K562 (cell line): ENCODE data around the gene TAX1BP1. TPM values are rescaled to one million over a fixed set of nuclear protein-coding genes. Genes with fewer than 3 reads are reported as not detected.

Source experiments
- ATAC-seq: fragments of 200-7000 bp; cut with Tn5 transposase; 3 replicates; pipeline ENCODE4 v1.9.1; 2020; ENCODE audit warnings: moderate library complexity
- BruUV-seq: library from RNA; stranded (reverse); fragments of 400-500 nt; replicated peaks from 2 replicates; lab custom pipeline; 2021; lab: Mats Ljungman, UMichigan
- CTCF ChIA-PET: fragments of 300-600 bp; formaldehyde crosslinking; extraction: SDS; loops from one replicate; lab custom pipeline; 2021; ENCODE audit warnings: low intra/inter-chr PET ratio; lab: Yijun Ruan, JAX
- POLR2A ChIA-PET: fragments of 300-600, 350-650 bp; sonication (Branson Sonifier 250); formaldehyde crosslinking; extraction: SDS; loops from one replicate; lab custom pipeline; 2021; ENCODE audit warnings: antibody characterized with exemption, inconsistent platforms; lab: Yijun Ruan, JAX
- DNase-seq, 4 experiments: peaks; one replicate each; pipeline versions ENCODE4 v3.0.0 to v3.0.0-alpha.2; 2011 to 2018; ENCODE audit warnings: low spot score in 3 of 4, mixed read lengths in 3 of 4; ENCODE audit errors: extremely low read depth in 1 of 4
- FAIRE-seq: peaks from 2 replicates; lab custom pipeline; 2011; peaks lifted over from hg19 to GRCh38; lab: Jason Lieb, UNC
- H2AFZ ChIP-seq: 2 replicates; pipeline ENCODE4 v1.6.0; 2011; ENCODE audit warnings: low read depth, low read length, control low read depth, inconsistent platforms
- H3K27ac ChIP-seq: fragments of 200-600 bp; 3 replicates; pipeline ENCODE4 v1.8.0; 2011; ENCODE audit warnings: low read depth, mild to moderate bottlenecking, control low read depth, inconsistent platforms, low read length, moderate library complexity, mixed read lengths; ENCODE audit errors: extremely low read depth
- H3K27me3 ChIP-seq, 2 experiments: fragments of 300-600 bp in 1 of 2; 2 replicates in 1 of 2; 3 replicates in 1 of 2; pipeline versions ENCODE4 v1.6.0 to v1.8.0; 2011; ENCODE audit warnings: inconsistent platforms in 2 of 2, low read length in 2 of 2, mild to moderate bottlenecking in 1 of 2, mixed read lengths in 1 of 2, moderate library complexity in 1 of 2; ENCODE audit not compliant: control insufficient read depth in 2 of 2, insufficient read depth in 2 of 2
- H3K36me3 ChIP-seq: fragments of 300-600 bp; 3 replicates; pipeline ENCODE4 v1.8.0; 2011; ENCODE audit warnings: mild to moderate bottlenecking, low read length, inconsistent platforms; ENCODE audit not compliant: control insufficient read depth, insufficient read depth
- H3K4me1 ChIP-seq, 2 experiments: fragments of 200-600 bp in 1 of 2; replicated peaks in 1 of 2; 2 replicates in 1 of 2; 3 replicates in 1 of 2; pipeline versions ENCODE4 v1.5.1 to v1.8.0; 2011; ENCODE audit warnings: inconsistent platforms in 2 of 2, low read length in 2 of 2, mild to moderate bottlenecking in 1 of 2, mixed read lengths in 1 of 2, moderate library complexity in 1 of 2; ENCODE audit not compliant: control insufficient read depth in 2 of 2, insufficient read depth in 2 of 2
- H3K4me2 ChIP-seq: 2 replicates; pipeline ENCODE4 v1.6.1; 2011; ENCODE audit warnings: low read length, control low read depth, inconsistent platforms, mixed read lengths; ENCODE audit not compliant: insufficient read depth
- H3K4me3 ChIP-seq: fragments of 200-600 bp; sonication (generic), shearing (Covaris generic); 2 replicates; pipeline ENCODE4 v1.5.1; 2016; ENCODE audit warnings: control low read depth, inconsistent platforms
- H3K79me2 ChIP-seq: fragments of 200-600 bp; 3 replicates; pipeline ENCODE4 v1.8.0; 2011; ENCODE audit warnings: low read length, inconsistent platforms; ENCODE audit not compliant: control insufficient read depth, insufficient read depth
- H3K9ac ChIP-seq, 2 experiments: 2 replicates each; pipeline versions ENCODE4 v1.6.0 to v1.6.1; 2011; ENCODE audit warnings: low read depth in 2 of 2, low read length in 2 of 2, control low read depth in 1 of 2, inconsistent platforms in 1 of 2, mild to moderate bottlenecking in 1 of 2, mixed read lengths in 1 of 2; ENCODE audit not compliant: insufficient read depth in 1 of 2
- H3K9me1 ChIP-seq: one replicate; pipeline ENCODE4 v1.6.0; 2011; ENCODE audit warnings: inconsistent platforms, mild to moderate bottlenecking, low read length, moderate library complexity; ENCODE audit not compliant: control insufficient read depth, insufficient read depth
- H3K9me3 ChIP-seq: replicated peaks from 2 replicates; pipeline ENCODE4 v1.5.1; 2011; ENCODE audit warnings: low read depth, low read length, inconsistent platforms; ENCODE audit not compliant: control insufficient read depth, insufficient read depth
- H4K20me1 ChIP-seq: replicated peaks from 2 replicates; pipeline ENCODE4 v1.6.1; 2011; ENCODE audit warnings: low read length, inconsistent platforms, mixed read lengths; ENCODE audit not compliant: control insufficient read depth, insufficient read depth
- FOXJ3 ChIP-seq: sonication (generic); formaldehyde crosslinking; IDR thresholded peaks from 2 replicates; pipeline ENCODE4 v1.4.0; 2020; ENCODE audit warnings: mild to moderate bottlenecking, missing genetic modification reagents
- KDM4B ChIP-seq, 2 experiments: fragments of 450-650 bp in 1 of 2; sonication (generic) in 1 of 2; IDR thresholded peaks; 2 replicates each; pipeline ENCODE4 v1.6.1; 2016 to 2017; ENCODE audit warnings: borderline replicate concordance in 2 of 2, antibody characterized with exemption in 1 of 2, low read depth in 1 of 2, mild to moderate bottlenecking in 1 of 2
- SNIP1 ChIP-seq: fragments of 450-650 bp; IDR thresholded peaks from 2 replicates; pipeline ENCODE4 v1.7.1; 2017; ENCODE audit warnings: low read depth, mild to moderate bottlenecking
- ZKSCAN3 ChIP-seq: fragments of 250-450 bp; sonication (Bioruptor Pico); IDR thresholded peaks from 2 replicates; pipeline ENCODE4 v1.4.0; 2020
- ZNF140 ChIP-seq: fragments of 250-450 bp; sonication (Bioruptor Pico); IDR thresholded peaks from 2 replicates; pipeline ENCODE4 v1.8.0; 2021; ENCODE audit warnings: moderate library complexity, mild to moderate bottlenecking, inconsistent platforms
- ZNF41 ChIP-seq: fragments of 250-450 bp; sonication (Bioruptor Pico); conservative IDR thresholded peaks from 2 replicates; pipeline ENCODE4 v1.4.0; 2020; ENCODE audit warnings: mild to moderate bottlenecking
- ZNF695 ChIP-seq: fragments of 450-650 bp; formaldehyde crosslinking; IDR thresholded peaks from 2 replicates; pipeline ENCODE4 v1.4.0; 2020; ENCODE audit warnings: mild to moderate bottlenecking, moderate library complexity
- WGBS: fragments of 100-300 bp; shearing (Covaris generic); methylation state at CpG from one replicate; pipeline ENCODE4 v1.1.6; 2016; ENCODE audit warnings: low coverage, mixed read lengths; ENCODE audit not compliant: insufficient coverage; ENCODE audit errors: missing lambda C conversion rate; 5-methylcytosine and 5-hydroxymethylcytosine counted together
- in situ Hi-C: fragments of 300-500 bp; cut with MboI; formaldehyde crosslinking; loops from 4 replicates; pipeline ENCODE4 v1.15.0; 2018; ENCODE audit warnings: inconsistent platforms, mixed read lengths
- intact Hi-C: fragments of 100-400 bp; cut with micrococcal nuclease; formaldehyde crosslinking; loops from 2 replicates; pipeline ENCODE4 v1.14.2; 2022
- polyA plus RNA-seq, 8 experiments: library from polyadenylated mRNA; depleted of rRNA in 4 of 8; stranded (reverse) in 5 of 8; unstranded in 3 of 8; fragments of >200 nt; fragmentation: Nextera tagmentation in 2 of 8; fragmentation: Illumina TruSeq in 1 of 8; extraction: Ambion mirVana in 2 of 8; extraction: Trizol in 1 of 8; gene quantifications; 2 replicates each; pipeline versions ENCODE4 v1.2.1 to v1.2.3, GENCODE V29; 2011 to 2014; ENCODE audit warnings: inconsistent platforms in 1 of 8, missing spikeins in 1 of 8
- total RNA-seq, 7 experiments: library from RNA; depleted of rRNA in 6 of 7; stranded (reverse); fragments of >200 nt in 6 of 7; fragmentation: Illumina TruSeq in 2 of 7; extraction: Trizol in 2 of 7; gene quantifications; 2 replicates each; pipeline versions ENCODE4 v1.2.1 to v1.2.3, GENCODE V29; 2011 to 2021; ENCODE audit warnings: low replicate concordance in 1 of 7
- TF ChIP-seq, protein P1 (sequence below), 2 experiments: fragments of 450-650 bp; IDR thresholded peaks; 2 replicates each; pipeline ENCODE4 v1.6.1; 2018; ENCODE audit warnings: mild to moderate bottlenecking in 2 of 2, low read depth in 1 of 2; ENCODE audit not compliant: partially characterized antibody in 2 of 2

Gene TAX1BP1
- total and polyA plus RNA-seq, 9 of the 15 experiments (the other 6 are each of a cell fraction or from before 2014, with no cell fraction given), result 49.0 to 119 (median 75.9) TPM

DNA sequence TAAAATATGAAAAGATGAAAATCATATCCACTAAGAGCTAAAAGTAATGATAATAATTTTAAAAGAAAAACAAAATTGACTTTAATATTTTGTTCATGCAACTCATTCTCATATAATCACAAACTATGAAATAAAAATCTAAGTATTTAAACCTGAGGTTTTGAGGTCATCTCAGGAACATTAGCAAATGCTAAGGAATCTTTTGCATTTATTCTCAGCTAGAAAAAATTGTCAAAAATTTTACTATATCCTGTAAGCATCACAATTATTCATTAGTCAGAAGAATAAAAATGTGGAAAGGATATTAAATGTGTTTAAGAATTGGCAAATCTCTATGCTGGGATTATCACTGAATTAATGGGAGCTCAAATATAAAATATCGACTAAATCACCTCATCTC lies 36.8 kb upstream of the TAX1BP1 start:
- Histone ChIP-seq H3K4me3 (no peak overlapping the region), H3K79me2 (no peaks in the 10 kb centered on the region), H3K27me3 (no peaks in the 10 kb centered on the region; a peak in 1 of 5 replicates), H3K4me1 (no peaks in the 10 kb centered on the region; a peak in 1 of 5 replicates), H2AFZ (no peak overlapping the region), H4K20me1 (no peaks in the 10 kb centered on the region), H3K27ac (no peak overlapping the region), H3K9me3 (no peaks in the 10 kb centered on the region), H3K36me3 (no peaks in the 10 kb centered on the region), H3K9me1 (no peaks in the 10 kb centered on the region), H3K4me2 (no peak overlapping the region), H3K9ac (no peak overlapping the region)
- in situ Hi-C loops, result no loop called here
- DNase-seq (no peak), ATAC-seq (no peak), FAIRE-seq (no peak)
- intact Hi-C loops, result no loop called here
- TF ChIP-seq ZNF695 (CRISPR knock-in tag) (no peak), SNIP1 (no peak), KDM4B (IDR thresholded peaks at IDR 0.05; ENCODE audit: borderline replicate concordance in 2 of 2, low read depth in 1 of 2) (no peak), FOXJ3 (no peak), ZKSCAN3 (no peak), ZNF140 (no peak), ZNF41 (CRISPR knock-in tag) (no peak)
- TF ChIP-seq, protein P1, sequence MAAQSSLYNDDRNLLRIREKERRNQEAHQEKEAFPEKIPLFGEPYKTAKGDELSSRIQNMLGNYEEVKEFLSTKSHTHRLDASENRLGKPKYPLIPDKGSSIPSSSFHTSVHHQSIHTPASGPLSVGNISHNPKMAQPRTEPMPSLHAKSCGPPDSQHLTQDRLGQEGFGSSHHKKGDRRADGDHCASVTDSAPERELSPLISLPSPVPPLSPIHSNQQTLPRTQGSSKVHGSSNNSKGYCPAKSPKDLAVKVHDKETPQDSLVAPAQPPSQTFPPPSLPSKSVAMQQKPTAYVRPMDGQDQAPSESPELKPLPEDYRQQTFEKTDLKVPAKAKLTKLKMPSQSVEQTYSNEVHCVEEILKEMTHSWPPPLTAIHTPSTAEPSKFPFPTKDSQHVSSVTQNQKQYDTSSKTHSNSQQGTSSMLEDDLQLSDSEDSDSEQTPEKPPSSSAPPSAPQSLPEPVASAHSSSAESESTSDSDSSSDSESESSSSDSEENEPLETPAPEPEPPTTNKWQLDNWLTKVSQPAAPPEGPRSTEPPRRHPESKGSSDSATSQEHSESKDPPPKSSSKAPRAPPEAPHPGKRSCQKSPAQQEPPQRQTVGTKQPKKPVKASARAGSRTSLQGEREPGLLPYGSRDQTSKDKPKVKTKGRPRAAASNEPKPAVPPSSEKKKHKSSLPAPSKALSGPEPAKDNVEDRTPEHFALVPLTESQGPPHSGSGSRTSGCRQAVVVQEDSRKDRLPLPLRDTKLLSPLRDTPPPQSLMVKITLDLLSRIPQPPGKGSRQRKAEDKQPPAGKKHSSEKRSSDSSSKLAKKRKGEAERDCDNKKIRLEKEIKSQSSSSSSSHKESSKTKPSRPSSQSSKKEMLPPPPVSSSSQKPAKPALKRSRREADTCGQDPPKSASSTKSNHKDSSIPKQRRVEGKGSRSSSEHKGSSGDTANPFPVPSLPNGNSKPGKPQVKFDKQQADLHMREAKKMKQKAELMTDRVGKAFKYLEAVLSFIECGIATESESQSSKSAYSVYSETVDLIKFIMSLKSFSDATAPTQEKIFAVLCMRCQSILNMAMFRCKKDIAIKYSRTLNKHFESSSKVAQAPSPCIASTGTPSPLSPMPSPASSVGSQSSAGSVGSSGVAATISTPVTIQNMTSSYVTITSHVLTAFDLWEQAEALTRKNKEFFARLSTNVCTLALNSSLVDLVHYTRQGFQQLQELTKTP (IDR thresholded peaks at IDR 0.05; ENCODE audit: low read depth in 1 of 2, partially characterized antibody in 2 of 2), result no peak
- no TSS peak for BruUV-seq
- POLR2A ChIA-PET, result no interaction called here
- WGBS, result 20% methylated on average over 1 of the region's 1 CpG
- CTCF ChIA-PET, result no interaction called here
